H9 (cell line): ENCODE results near the gene WASHC3. TPM values are rescaled to one million over a fixed set of nuclear protein-coding genes. Genes with fewer than 3 reads are reported as not detected.

Experiments used
- DNase-seq: peaks from one replicate; pipeline ENCODE4 v3.0.0-alpha.2; 2017
- H2AFZ ChIP-seq: one replicate; pipeline ENCODE4 v1.6.1; 2013; ENCODE audit warnings: mild to moderate bottlenecking, low read length, control low read depth, moderate library complexity
- H2AK5ac ChIP-seq: 2 replicates; pipeline ENCODE4 v1.6.1; 2013; ENCODE audit warnings: low read length, control low read depth, mixed read lengths; ENCODE audit not compliant: insufficient read length
- H2BK120ac ChIP-seq: one replicate; pipeline ENCODE4 v1.6.1; 2013; ENCODE audit warnings: low read depth, mild to moderate bottlenecking, low read length, control low read depth, inconsistent platforms; ENCODE audit not compliant: poor library complexity, severe bottlenecking
- H2BK12ac ChIP-seq: 2 replicates; pipeline ENCODE4 v1.6.1; 2013; ENCODE audit warnings: low read length, control low read depth, mixed read lengths, low read depth; ENCODE audit not compliant: insufficient read length
- H2BK15ac ChIP-seq: 2 replicates; pipeline ENCODE4 v1.6.1; 2013; ENCODE audit warnings: low read depth, low read length, control low read depth
- H2BK20ac ChIP-seq: one replicate; pipeline ENCODE4 v1.6.1; 2013; ENCODE audit warnings: low read depth, mild to moderate bottlenecking, low read length, control low read depth, inconsistent platforms; ENCODE audit not compliant: poor library complexity, severe bottlenecking
- H2BK5ac ChIP-seq: 2 replicates; pipeline ENCODE4 v1.6.1; 2013; ENCODE audit warnings: low read length, control low read depth, mixed read lengths; ENCODE audit not compliant: insufficient read length
- H3K14ac ChIP-seq: 2 replicates; pipeline ENCODE4 v1.6.1; 2013; ENCODE audit warnings: low read length, control low read depth; ENCODE audit not compliant: insufficient read depth
- H3K18ac ChIP-seq: 2 replicates; pipeline ENCODE4 v1.6.1; 2013; ENCODE audit warnings: low read depth, mild to moderate bottlenecking, mixed read lengths, low read length, control low read depth; ENCODE audit not compliant: insufficient read length
- H3K23ac ChIP-seq: 2 replicates; pipeline ENCODE4 v1.6.1; 2013; ENCODE audit warnings: low read length, control low read depth, mixed read lengths, low read depth; ENCODE audit not compliant: insufficient read length
- H3K23me2 ChIP-seq: 2 replicates; pipeline ENCODE4 v1.6.1; 2013; ENCODE audit warnings: low read depth, mild to moderate bottlenecking, mixed read lengths, low read length, control low read depth; ENCODE audit not compliant: insufficient read length, poor library complexity, severe bottlenecking
- H3K27ac ChIP-seq: 2 replicates; pipeline ENCODE4 v1.5.1; 2013; ENCODE audit warnings: low read length, control low read depth, mixed read lengths, low read depth; ENCODE audit not compliant: insufficient read length
- H3K27me3 ChIP-seq: 2 replicates; pipeline ENCODE4 v1.6.1; 2013; ENCODE audit warnings: low read length, control low read depth, inconsistent platforms; ENCODE audit not compliant: insufficient read depth
- H3K4ac ChIP-seq: 2 replicates; pipeline ENCODE4 v1.6.1; 2013; ENCODE audit warnings: low read depth, mild to moderate bottlenecking, control low read depth, inconsistent platforms, low read length, moderate library complexity
- H3K4me1 ChIP-seq: 2 replicates; pipeline ENCODE4 v1.6.1; 2013; ENCODE audit warnings: low read length, control low read depth, inconsistent platforms; ENCODE audit not compliant: insufficient read depth
- H3K4me2 ChIP-seq: 2 replicates; pipeline ENCODE4 v1.6.1; 2013; ENCODE audit warnings: low read length, control low read depth, mixed read lengths; ENCODE audit not compliant: insufficient read length, insufficient read depth
- H3K56ac ChIP-seq: 2 replicates; pipeline ENCODE4 v1.6.1; 2013; ENCODE audit warnings: low read depth, mild to moderate bottlenecking, mixed read lengths, low read length, control low read depth; ENCODE audit not compliant: insufficient read length
- H3K79me1 ChIP-seq: 2 replicates; pipeline ENCODE4 v1.6.1; 2013; ENCODE audit warnings: low read depth, mild to moderate bottlenecking, moderate library complexity, low read length, control low read depth, inconsistent platforms; ENCODE audit not compliant: insufficient read depth, poor library complexity, severe bottlenecking
- H3K79me2 ChIP-seq: 2 replicates; pipeline ENCODE4 v1.6.1; 2013; ENCODE audit warnings: low read length, control low read depth, inconsistent platforms; ENCODE audit not compliant: insufficient read depth
- H3K9ac ChIP-seq: 2 replicates; pipeline ENCODE4 v1.6.1; 2013; ENCODE audit warnings: low read length, control low read depth, mixed read lengths; ENCODE audit not compliant: insufficient read length; ENCODE audit errors: extremely low read depth
- H3K9me3 ChIP-seq: one replicate; pipeline ENCODE4 v1.6.1; 2013; ENCODE audit warnings: low read depth, low read length, inconsistent platforms; ENCODE audit not compliant: control insufficient read depth
- H3T11ph ChIP-seq: one replicate; pipeline ENCODE4 v1.6.1; 2013; ENCODE audit warnings: mild to moderate bottlenecking, low read length, control low read depth, inconsistent platforms
- H4K20me1 ChIP-seq: one replicate; pipeline ENCODE4 v1.6.1; 2013; ENCODE audit not compliant: control insufficient read depth, insufficient read length, insufficient read depth
- H4K5ac ChIP-seq: 2 replicates; pipeline ENCODE4 v1.6.1; 2013; ENCODE audit warnings: low read depth, mild to moderate bottlenecking, mixed read lengths, low read length, control low read depth; ENCODE audit not compliant: insufficient read length
- H4K8ac ChIP-seq: replicated peaks from 2 replicates; pipeline ENCODE4 v1.6.1; 2013; ENCODE audit warnings: low read length, control low read depth, mixed read lengths, low read depth; ENCODE audit not compliant: insufficient read length
- H4K91ac ChIP-seq: 2 replicates; pipeline ENCODE4 v1.6.1; 2013; ENCODE audit warnings: low read depth, mild to moderate bottlenecking, moderate library complexity, mixed read lengths, low read length, control low read depth; ENCODE audit not compliant: insufficient read length
- H3K27ac Mint-ChIP-seq, 3 experiments: 2 replicates in 2 of 3; 3 replicates in 1 of 3; pipeline ENCODE4 v1.8.0; 2020 to 2021; ENCODE audit warnings: mixed read lengths in 3 of 3, mild to moderate bottlenecking in 1 of 3, moderate library complexity in 1 of 3
- H3K27me3 Mint-ChIP-seq: 2 replicates; pipeline ENCODE4 v1.8.0; 2021; ENCODE audit warnings: low read depth, mild to moderate bottlenecking, moderate library complexity, mixed read lengths
- H3K36me3 Mint-ChIP-seq, 3 experiments: 2 replicates in 2 of 3; 3 replicates in 1 of 3; pipeline ENCODE4 v1.8.0; 2020 to 2021; ENCODE audit warnings: low read depth in 3 of 3, mixed read lengths in 3 of 3; ENCODE audit not compliant: insufficient read depth in 1 of 3
- H3K4me1 Mint-ChIP-seq, 2 experiments: 2 replicates each; pipeline ENCODE4 v1.8.0; 2020; ENCODE audit warnings: mixed read lengths in 2 of 2
- H3K4me3 Mint-ChIP-seq, 2 experiments: 2 replicates in 1 of 2; 3 replicates in 1 of 2; pipeline ENCODE4 v1.8.0; 2020 to 2021; ENCODE audit warnings: mild to moderate bottlenecking in 2 of 2, mixed read lengths in 2 of 2, moderate library complexity in 1 of 2
- H3K9me3 Mint-ChIP-seq, 2 experiments: 2 replicates in 1 of 2; 3 replicates in 1 of 2; pipeline ENCODE4 v1.8.0; 2020; ENCODE audit warnings: mild to moderate bottlenecking in 2 of 2, mixed read lengths in 2 of 2, moderate library complexity in 1 of 2
- CTCF ChIP-seq: fragments of 200-600 bp; sonication (generic); conservative IDR thresholded peaks from 3 replicates; pipeline ENCODE4 v1.8.0; 2021; ENCODE audit warnings: antibody characterized with exemption, mild to moderate bottlenecking
- WGBS: extraction: QIAGEN DNeasy Blood & Tissue Kit; methylation state at CpG from one replicate; pipeline ENCODE4 v1.1.7; 2013; ENCODE audit warnings: missing lambda C conversion rate, low lambda C conversion rate, mixed read lengths; ENCODE audit not compliant: insufficient read length; ENCODE audit errors: extremely low coverage; 5-methylcytosine and 5-hydroxymethylcytosine counted together
- long read RNA-seq: library from polyadenylated mRNA; unstranded; transcript quantifications from one replicate; pipeline ENCODE4 v2.0.0, GENCODE V29; 2020
- total RNA-seq: library from RNA; stranded (reverse); gene quantifications from 2 replicates; pipeline ENCODE4 v1.2.1, GENCODE V29; 2021

Gene WASHC3
- 14.1 and 14.9 TPM in 2 replicates for total RNA-seq
- long read RNA-seq, transcript WASHC3-201 (7 exons, 916 nt): major isoform, 6 of 11 reads
- long read RNA-seq, partial matches to known transcripts: 1 of 11 reads
- long read RNA-seq, other reads (novel, unspliced or antisense): 0 of 11 reads

- Histone ChIP-seq H3T11ph (no peak within 1 kb of the TSS), H3K79me1 (no peaks in the 10 kb centered on the region), H2AK5ac (no peak within 1 kb of the TSS), H2BK12ac (no peak within 1 kb of the TSS), H4K20me1 (no peaks in the 10 kb centered on the region), H3K9ac (peak within 1 kb of the TSS; percentile 71), H3K27ac (no peak within 1 kb of the TSS), H3K14ac (no peak within 1 kb of the TSS), H3K9me3 (no peaks in the 10 kb centered on the region), H2BK15ac (no peak within 1 kb of the TSS), H2BK5ac (no peak within 1 kb of the TSS), H2AFZ (peak within 1 kb of the TSS; percentile 75), H3K18ac (no peak within 1 kb of the TSS), H2BK120ac (no peak within 1 kb of the TSS), H4K5ac (no peak within 1 kb of the TSS), H2BK20ac (no peak within 1 kb of the TSS), H4K8ac (no peak within 1 kb of the TSS), H4K91ac (no peak within 1 kb of the TSS), H3K4me1 (no peaks in the 10 kb centered on the region), H3K27me3 (no peaks in the 10 kb centered on the region), H3K23me2 (no peaks in the 10 kb centered on the region), H3K4ac (no peak within 1 kb of the TSS), H3K4me2 (peak within 1 kb of the TSS; percentile 83), H3K23ac (no peak within 1 kb of the TSS), H3K79me2 (no peaks in the 10 kb centered on the region), H3K56ac (no peak within 1 kb of the TSS)
- Mint-ChIP-seq H3K4me3 (peak within 1 kb of the TSS; percentile 95 to 97), H3K27ac (peak within 1 kb of the TSS in 2 of 3 experiments; percentile 46 to 95; a peak in 3 of 7 replicates), H3K36me3 (no peaks in the 10 kb centered on the region), H3K9me3 (no peaks in the 10 kb centered on the region), H3K4me1 (peaks cover 6 to 8% of the 10 kb centered on the region in 2 experiments; a peak in 3 of 4 replicates), H3K27me3 (no peaks in the 10 kb centered on the region)
- no peak for TF ChIP-seq CTCF
- no CpG with 5 or more reads among the region's 44 CpGs for WGBS
- peak; percentile 96 for DNase-seq
Measured at GRCh38 chr12:102061560-102062418, at the start of gene WASHC3. TSS of gene WASHC3 (minus strand) at chr12:102061991. CDS start at chr12:102061962, 29 bp downstream.
